ENCODE results near the gene GART. TPM values are rescaled to one million over a fixed set of nuclear protein-coding genes. Genes with fewer than 3 reads are reported as not detected.
"Not testable (repeated sequence)": the region's sequence is repeated elsewhere in the genome, so short reads cannot be mapped to it uniquely, and the experiment has no call there.

The GART gene
- total and polyA plus RNA-seq, 12 donors = 15.1 to 80.8 (median 59.5) TPM

- no peaks in the 10 kb centered on the region for H3K27me3 ChIP-seq
- H3K36me3 ChIP-seq (replicated peaks in 1 of 2) = no peaks in the 10 kb centered on the region
- WGBS, 4 donors = 95 to 100% (median 96%) methylated on average over 2 of the region's 2 CpGs
- TF ChIP-seq CTCF (IDR thresholded peaks at IDR 0.05) (no peak), POLR2A (IDR thresholded peaks at IDR 0.05) (no peak)
- no peak overlapping the region for H3K4me3 ChIP-seq
- no peaks in the 10 kb centered on the region for H3K9me3 ChIP-seq (replicated peaks in 1 of 3)
- peaks cover 11 to 15% of the 10 kb centered on the region in 2 donors for H3K4me1 ChIP-seq (replicated peaks in 1 of 2)
- H3K27ac ChIP-seq = peak overlapping the region in 1 of 5 donors; percentile 1
- intact Hi-C loops (cut with DNase I) = no loop called here
- DNase-seq = no peak
These were observed 71.2 kb downstream of the GART start for GRCh38 chr21:33470701-33471100.

- H3K4me3 ChIP-seq; H3K27me3 ChIP-seq; H3K36me3 ChIP-seq (replicated peaks in 1 of 2); intact Hi-C loops (cut with DNase I); H3K9me3 ChIP-seq (replicated peaks in 1 of 3); DNase-seq; H3K27ac ChIP-seq: not testable (repeated sequence)
- H3K4me1 ChIP-seq (replicated peaks in 1 of 2) = peaks cover 11 to 15% of the 10 kb centered on the region in 2 donors
- 92 to 95% (median 93%) methylated on average over 4 of the region's 4 CpGs for WGBS, 4 donors
These were observed 72.7 kb downstream of the GART start for GRCh38 chr21:33469183-33469582.

GRCh38 chr21:33461538-33462250 is 80.2 kb downstream of the GART start:
- H3K4me1 ChIP-seq (replicated peaks in 1 of 2) = no peaks in the 10 kb centered on the region
- no peaks in the 10 kb centered on the region for H3K27me3 ChIP-seq
- H3K36me3 ChIP-seq (replicated peaks in 1 of 2) = peaks cover 0 to 30% of the 10 kb centered on the region in 2 donors
- H3K4me3 ChIP-seq = no peak overlapping the region
- intact Hi-C loops (cut with DNase I) = no loop called here
- WGBS, 4 donors = 92 to 96% (median 94%) methylated on average over 5 of the region's 5 CpGs
- no peaks in the 10 kb centered on the region for H3K9me3 ChIP-seq (replicated peaks in 1 of 3)
- peak in 1 of 7 donors; percentile 2 for DNase-seq
- TF ChIP-seq POLR2A (IDR thresholded peaks at IDR 0.05) (no peak), CTCF (IDR thresholded peaks at IDR 0.05) (no peak)
- no peak overlapping the region for H3K27ac ChIP-seq

- TF ChIP-seq CTCF (IDR thresholded peaks at IDR 0.05) (no peak), POLR2A (IDR thresholded peaks at IDR 0.05) (no peak)
- Histone ChIP-seq H3K27ac (no peak overlapping the region), H3K4me1 (replicated peaks in 1 of 2) (no peaks in the 10 kb centered on the region), H3K4me3 (no peak overlapping the region), H3K36me3 (replicated peaks in 1 of 2) (peaks cover 0 to 38% of the 10 kb centered on the region in 2 donors), H3K9me3 (replicated peaks in 1 of 3) (no peaks in the 10 kb centered on the region), H3K27me3 (no peaks in the 10 kb centered on the region)
- intact Hi-C loops (cut with DNase I) = no loop called here
- WGBS, 4 donors = 92 to 98% (median 97%) methylated on average over 3 of the region's 3 CpGs
- DNase-seq = no peak
These were observed 83.1 kb downstream of the GART start for GRCh38 chr21:33458861-33459260.

All from adrenal gland (tissue), 12 donors.